GM12874 (cell line): ENCODE data around the gene LYRM4.

Experiments used
- CTCF ChIP-seq: IDR thresholded peaks from 2 replicates; pipeline ENCODE4 v1.5.1; 2011; ENCODE audit warnings: low read depth, mild to moderate bottlenecking, control low read depth, low read length, moderate library complexity; ENCODE audit not compliant: insufficient read depth

Gene LYRM4

GRCh38 chr6:5162355-5162754 is 98.4 kb downstream of the LYRM4 start:
- TF ChIP-seq CTCF: no peak

- no peak for TF ChIP-seq CTCF
Observed at GRCh38 chr6:5160206-5160605, 100.5 kb downstream of the LYRM4 start.

- no peak for TF ChIP-seq CTCF
Observed at GRCh38 chr6:5159162-5159561, 101.6 kb downstream of the LYRM4 start.

- TF ChIP-seq CTCF: no peak
Observed at GRCh38 chr6:5158180-5158579, 102.6 kb downstream of the LYRM4 start.

- no peak for TF ChIP-seq CTCF
Observed at GRCh38 chr6:5157621-5158138, 103.1 kb downstream of the LYRM4 start.

GRCh38 chr6:5156627-5157026 is 104.1 kb downstream of the LYRM4 start:
- no peak for TF ChIP-seq CTCF

GRCh38 chr6:5155906-5156305 is 104.8 kb downstream of the LYRM4 start:
- no peak for TF ChIP-seq CTCF

GRCh38 chr6:5153186-5153585 is 107.6 kb downstream of the LYRM4 start:
- TF ChIP-seq CTCF: no peak
